Peyer's patch (tissue), 4 donors: ENCODE results near the gene STX1B.

Experiments
- POLR2A ChIP-seq, 2 donors: fragments of 450-650 bp; IDR thresholded peaks; one replicate each; pipeline ENCODE4 v1.5.1; 2017; ENCODE audit warnings: antibody characterized with exemption in 2 of 2, mild to moderate bottlenecking in 2 of 2, moderate library complexity in 2 of 2
- TF ChIP-seq, protein P1 (sequence below), 6 experiments: fragments of 450-650 bp in 4 of 6; fragments of 200-600 bp in 2 of 6; sonication (generic) in 1 of 6; IDR thresholded peaks; one replicate each; pipeline ENCODE4 v1.5.1; 2017 to 2019; ENCODE audit warnings: antibody characterized with exemption in 6 of 6, mild to moderate bottlenecking in 3 of 6, moderate library complexity in 1 of 6

DNA sequence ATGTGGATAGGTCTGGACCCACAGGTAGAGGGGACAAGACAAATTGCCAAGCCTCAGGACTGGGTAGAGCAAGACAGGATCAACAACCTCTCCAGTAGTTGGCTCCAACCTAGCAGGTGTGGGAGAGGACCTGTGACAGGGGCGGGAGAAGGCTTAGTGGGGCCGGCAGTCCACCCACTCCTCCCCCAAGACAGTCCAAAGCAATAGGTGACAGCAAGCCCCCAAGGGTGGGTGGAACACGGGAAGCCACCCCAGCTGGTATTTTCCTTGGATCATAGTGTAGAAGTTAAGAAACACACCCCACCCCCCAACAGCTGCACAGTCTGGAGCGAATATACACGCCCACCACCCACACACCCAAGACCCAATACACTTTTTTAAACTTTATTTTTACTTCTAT, 18.8 kb upstream of the STX1B start:
- TF ChIP-seq, protein P1, sequence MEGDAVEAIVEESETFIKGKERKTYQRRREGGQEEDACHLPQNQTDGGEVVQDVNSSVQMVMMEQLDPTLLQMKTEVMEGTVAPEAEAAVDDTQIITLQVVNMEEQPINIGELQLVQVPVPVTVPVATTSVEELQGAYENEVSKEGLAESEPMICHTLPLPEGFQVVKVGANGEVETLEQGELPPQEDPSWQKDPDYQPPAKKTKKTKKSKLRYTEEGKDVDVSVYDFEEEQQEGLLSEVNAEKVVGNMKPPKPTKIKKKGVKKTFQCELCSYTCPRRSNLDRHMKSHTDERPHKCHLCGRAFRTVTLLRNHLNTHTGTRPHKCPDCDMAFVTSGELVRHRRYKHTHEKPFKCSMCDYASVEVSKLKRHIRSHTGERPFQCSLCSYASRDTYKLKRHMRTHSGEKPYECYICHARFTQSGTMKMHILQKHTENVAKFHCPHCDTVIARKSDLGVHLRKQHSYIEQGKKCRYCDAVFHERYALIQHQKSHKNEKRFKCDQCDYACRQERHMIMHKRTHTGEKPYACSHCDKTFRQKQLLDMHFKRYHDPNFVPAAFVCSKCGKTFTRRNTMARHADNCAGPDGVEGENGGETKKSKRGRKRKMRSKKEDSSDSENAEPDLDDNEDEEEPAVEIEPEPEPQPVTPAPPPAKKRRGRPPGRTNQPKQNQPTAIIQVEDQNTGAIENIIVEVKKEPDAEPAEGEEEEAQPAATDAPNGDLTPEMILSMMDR (IDR thresholded peaks at IDR 0.05) = no peak
- TF ChIP-seq POLR2A (IDR thresholded peaks at IDR 0.05) = no peak
